Fibroblast of mammary gland (primary cell): ENCODE results near the gene HINFP.
A peak's percentile ranks its signal among the peaks of the same experiment; 100 is the strongest.

Source experiments
- DNase-seq: peaks from one replicate; pipeline ENCODE4 v3.0.0-alpha.2; 2010; ENCODE audit warnings: low read depth
- H3K4me3 ChIP-seq: 2 replicates; pipeline ENCODE4 v1.5.1; 2011; ENCODE audit warnings: low read depth, mild to moderate bottlenecking, low read length, moderate library complexity; ENCODE audit not compliant: control insufficient read depth
- CTCF ChIP-seq: conservative IDR thresholded peaks from 2 replicates; pipeline ENCODE4 v1.5.1; 2011; ENCODE audit warnings: low read depth, low read length, inconsistent platforms; ENCODE audit not compliant: control insufficient read depth, insufficient read depth

Gene HINFP

GRCh38 chr11:119148720-119149017 lies 27.3 kb downstream of the HINFP start:
- peak overlapping the region; percentile 46 for H3K4me3 ChIP-seq
- TF ChIP-seq CTCF = no peak
- no peak for DNase-seq

- DNase-seq = no peak
- no peak for TF ChIP-seq CTCF
- peak within 1 kb of the TSS; percentile 46 for H3K4me3 ChIP-seq
These were observed 27.8 kb downstream of the HINFP start, which contains the start of gene ABCG4 for GRCh38 chr11:119149018-119149785. Gene ABCG4 (plus strand): TSS chr11:119149052. CDS start chr11:119149966, 914 bp downstream.

GRCh38 chr11:119149786-119150275 lies 28.5 kb downstream of the HINFP start:
- peak overlapping the region; percentile 46 for H3K4me3 ChIP-seq
- no peak for TF ChIP-seq CTCF
- DNase-seq = no peak

GRCh38 chr11:119152043-119152442 lies 30.7 kb downstream of the HINFP start:
- DNase-seq = no peak
- TF ChIP-seq CTCF = no peak
- no peak overlapping the region for H3K4me3 ChIP-seq

- H3K4me3 ChIP-seq = no peak overlapping the region
- no peak for DNase-seq
- no peak for TF ChIP-seq CTCF
These were observed 31.2 kb downstream of the HINFP start for GRCh38 chr11:119152604-119153003.

- no peak for TF ChIP-seq CTCF
- no peak overlapping the region for H3K4me3 ChIP-seq
- DNase-seq = no peak
These were observed 31.9 kb downstream of the HINFP start for GRCh38 chr11:119153049-119153818.
